Skeletal muscle tissue (tissue), 5 donors: ENCODE data around the gene PPRC1. TPM values are rescaled to one million over a fixed set of nuclear protein-coding genes. Genes with fewer than 3 reads are reported as not detected.
"Not testable (repeated sequence)": the region's sequence is repeated elsewhere in the genome, so short reads cannot be mapped to it uniquely, and the experiment has no call there.

Experiments used
- H3K27ac ChIP-seq: one replicate; pipeline ENCODE4 v1.7.0; 2013; ENCODE audit warnings: mild to moderate bottlenecking, low read depth, low read length, inconsistent platforms
- H3K27me3 ChIP-seq, 3 donors: one replicate each; pipeline ENCODE4 v1.7.0; 2013; ENCODE audit warnings: low read length in 3 of 3; ENCODE audit not compliant: control insufficient read depth in 3 of 3, insufficient read depth in 3 of 3
- H3K36me3 ChIP-seq, 3 donors: one replicate each; pipeline ENCODE4 v1.7.0; 2013; ENCODE audit warnings: low read length in 3 of 3; ENCODE audit not compliant: control insufficient read depth in 3 of 3, insufficient read depth in 3 of 3
- H3K4me1 ChIP-seq, 3 donors: one replicate each; pipeline ENCODE4 v1.7.0; 2013; ENCODE audit warnings: low read length in 3 of 3, mild to moderate bottlenecking in 3 of 3; ENCODE audit not compliant: control insufficient read depth in 3 of 3, insufficient read depth in 3 of 3
- H3K4me3 ChIP-seq, 3 donors: one replicate each; pipeline ENCODE4 v1.7.0; 2013; ENCODE audit warnings: low read length in 3 of 3
- H3K9ac ChIP-seq, 3 donors: one replicate each; pipeline ENCODE4 v1.7.0; 2013; ENCODE audit warnings: low read length in 3 of 3, mild to moderate bottlenecking in 3 of 3, moderate library complexity in 2 of 3, low read depth in 1 of 3
- H3K9me3 ChIP-seq, 3 donors: one replicate each; pipeline ENCODE4 v1.7.0; 2013; ENCODE audit warnings: low read length in 3 of 3; ENCODE audit not compliant: control insufficient read depth in 3 of 3
- small RNA-seq: library from RNA; depleted of rRNA; stranded (forward); fragments of <200 nt; gene quantifications from one replicate; pipeline ENCODE3, GENCODE V24; 2014
- total RNA-seq: library from RNA; depleted of rRNA; stranded (reverse); fragments of >200 nt; gene quantifications from one replicate; pipeline ENCODE4 v1.2.3, GENCODE V29; 2014
- donor health status: Osteomylitis.

PPRC1 gene
- total RNA-seq, 1 donor from 2014 or later = 7.3 TPM

DNA sequence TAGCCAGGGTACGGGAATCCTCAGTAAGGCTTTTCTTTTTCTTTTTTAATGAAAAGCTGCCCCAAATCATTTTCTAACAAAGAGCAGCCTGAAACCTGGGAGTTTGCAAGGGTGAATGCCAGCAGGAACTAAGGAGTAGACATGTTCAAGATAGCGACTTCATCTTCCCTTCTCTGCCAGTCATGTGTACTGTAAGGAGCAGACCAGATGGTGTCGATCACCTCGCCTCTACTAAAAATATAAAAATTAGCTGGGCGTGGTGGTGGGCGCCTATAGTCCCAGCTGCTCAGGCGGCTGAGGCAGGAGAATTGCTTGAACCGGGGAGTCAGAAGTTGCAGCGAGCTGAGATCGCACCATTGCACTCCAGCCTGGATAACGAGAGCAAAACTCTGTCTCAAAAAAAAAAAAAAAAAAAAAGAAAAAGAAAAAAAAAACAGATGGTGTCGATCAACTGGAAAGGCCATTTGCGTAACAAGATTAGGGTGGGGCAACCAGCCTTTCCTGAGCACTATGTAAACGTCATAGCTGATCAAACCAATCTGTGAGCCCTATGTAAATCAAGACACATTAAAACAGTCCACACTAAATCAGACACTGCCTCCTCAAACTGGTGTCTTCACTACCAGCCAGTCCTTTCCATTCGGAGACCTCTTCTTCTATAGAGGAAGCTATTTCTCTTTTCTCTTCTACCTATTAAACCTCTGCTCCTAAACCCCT lies 53.1 kb downstream of the PPRC1 start:
- Histone ChIP-seq H3K9ac (no peak overlapping the region), H3K27ac (no peak overlapping the region), H3K4me1 (no peaks in the 10 kb centered on the region), H3K4me3 (no peak overlapping the region), H3K36me3 (no peaks in the 10 kb centered on the region), H3K27me3 (no peaks in the 10 kb centered on the region), H3K9me3 (no peaks in the 10 kb centered on the region)

DNA sequence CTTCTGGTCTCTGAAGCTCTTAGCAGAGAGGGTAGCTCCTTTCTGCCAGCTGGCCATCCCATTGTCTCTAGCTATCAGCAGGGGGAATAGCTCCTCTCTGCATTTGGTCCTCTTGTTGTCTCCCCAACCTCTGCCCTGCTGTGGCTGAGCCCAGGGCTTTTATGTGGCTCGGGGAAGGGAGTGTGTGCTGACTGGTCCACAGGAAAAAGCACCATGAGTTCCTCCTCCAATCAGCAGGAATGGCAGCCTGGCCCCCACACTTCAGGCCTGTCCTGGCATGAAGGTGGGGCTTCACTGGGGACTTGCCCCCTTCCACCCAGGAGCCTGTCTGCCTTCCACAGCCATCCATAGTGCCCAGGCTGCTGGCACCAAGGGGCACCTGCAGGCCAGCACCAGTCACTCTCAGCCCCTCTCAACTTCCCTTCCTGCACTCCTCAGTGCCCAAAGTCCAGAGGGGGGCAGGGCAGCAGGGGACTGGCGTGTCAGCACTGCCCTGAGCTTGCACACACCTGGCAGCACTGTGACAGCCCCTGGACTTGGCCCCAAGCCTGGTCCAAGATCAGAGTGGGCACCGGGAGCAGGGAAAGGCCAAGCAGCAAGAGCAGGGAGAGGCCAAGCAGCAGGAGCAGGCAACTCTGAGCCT lies 55.6 kb downstream of the PPRC1 start:
- Histone ChIP-seq H3K27ac (no peak overlapping the region), H3K36me3 (no peaks in the 10 kb centered on the region), H3K4me1 (no peaks in the 10 kb centered on the region), H3K4me3 (no peak overlapping the region), H3K27me3 (no peaks in the 10 kb centered on the region), H3K9ac (no peak overlapping the region), H3K9me3 (no peaks in the 10 kb centered on the region)

DNA sequence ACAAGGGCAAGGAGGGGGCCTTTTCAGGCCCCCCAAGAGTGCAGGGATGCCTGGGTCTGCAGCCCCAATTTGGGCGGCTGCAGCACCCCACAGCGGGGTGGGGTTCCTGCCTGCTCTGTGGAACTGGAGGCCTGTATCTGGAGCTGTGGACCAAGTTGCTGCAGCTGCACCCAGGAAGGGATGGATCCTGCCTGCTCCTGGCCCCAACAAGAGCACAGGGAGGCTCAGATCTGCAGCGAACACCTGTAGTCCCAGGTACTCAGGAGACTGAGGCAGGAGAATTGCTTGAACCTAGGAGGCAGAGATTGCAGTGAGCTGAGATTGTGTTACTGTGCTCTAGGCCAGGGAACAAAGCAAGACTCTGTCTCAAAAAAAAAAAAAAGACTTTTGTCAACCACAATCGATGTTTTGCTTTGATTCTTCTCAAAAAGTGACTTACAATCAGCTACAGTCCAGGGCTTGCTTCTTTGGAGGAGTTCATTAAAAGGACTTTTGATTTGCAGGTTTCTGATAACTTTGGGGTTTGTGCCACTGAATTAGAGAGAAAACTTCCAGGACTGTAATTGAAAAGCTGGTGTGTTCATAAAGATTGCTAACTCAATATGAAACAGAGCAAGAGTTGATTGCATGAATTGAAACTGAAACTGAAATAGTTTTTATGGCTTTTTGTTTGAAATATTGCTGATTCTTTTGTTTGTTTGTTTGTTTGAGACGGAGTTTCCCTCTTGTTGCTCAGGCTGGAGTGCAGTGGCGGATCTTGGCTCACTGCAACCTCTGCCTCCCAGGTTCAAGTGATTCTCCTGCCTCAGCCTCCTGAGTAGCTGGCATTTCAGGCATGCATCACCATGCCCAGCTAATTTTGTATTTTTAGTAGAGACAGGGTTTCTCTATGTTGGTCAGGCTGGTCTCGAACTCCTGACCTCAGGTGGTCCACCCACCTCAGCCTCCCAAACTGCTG lies 56.4 kb downstream of the PPRC1 start:
- H3K27me3 ChIP-seq, H3K27ac ChIP-seq, H3K4me3 ChIP-seq: not testable (repeated sequence)

DNA sequence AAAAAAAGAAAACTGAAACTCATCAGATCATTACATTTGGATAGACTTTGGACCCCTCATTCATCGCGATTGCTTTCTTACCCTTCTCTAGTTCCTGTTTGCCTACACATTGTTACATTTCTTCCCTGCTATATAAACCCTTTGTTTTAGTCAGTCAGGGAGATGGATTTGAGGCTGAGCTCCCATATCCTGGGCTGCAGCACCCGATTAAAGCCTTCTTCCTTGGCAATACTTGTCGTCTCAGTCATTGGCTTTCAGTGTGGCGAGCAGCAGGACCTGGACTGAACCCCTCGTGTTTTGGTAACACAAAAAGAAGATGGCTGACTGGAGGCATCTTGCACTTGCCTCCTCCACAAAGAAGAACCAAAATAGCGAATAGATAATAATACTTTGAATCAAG lies 59.1 kb downstream of the PPRC1 start:
- H3K27me3 ChIP-seq = no peaks in the 10 kb centered on the region
- no peaks in the 10 kb centered on the region for H3K9me3 ChIP-seq
- no peak overlapping the region for H3K9ac ChIP-seq
- no peak overlapping the region for H3K27ac ChIP-seq
- H3K4me3 ChIP-seq = no peak overlapping the region
- no peaks in the 10 kb centered on the region for H3K4me1 ChIP-seq
- no peaks in the 10 kb centered on the region for H3K36me3 ChIP-seq

More for the DNA sequence above, 56.4 kb downstream of the PPRC1 start:
- H3K9me3 ChIP-seq, H3K4me1 ChIP-seq, H3K36me3 ChIP-seq, H3K9ac ChIP-seq: not testable (repeated sequence)

DNA sequence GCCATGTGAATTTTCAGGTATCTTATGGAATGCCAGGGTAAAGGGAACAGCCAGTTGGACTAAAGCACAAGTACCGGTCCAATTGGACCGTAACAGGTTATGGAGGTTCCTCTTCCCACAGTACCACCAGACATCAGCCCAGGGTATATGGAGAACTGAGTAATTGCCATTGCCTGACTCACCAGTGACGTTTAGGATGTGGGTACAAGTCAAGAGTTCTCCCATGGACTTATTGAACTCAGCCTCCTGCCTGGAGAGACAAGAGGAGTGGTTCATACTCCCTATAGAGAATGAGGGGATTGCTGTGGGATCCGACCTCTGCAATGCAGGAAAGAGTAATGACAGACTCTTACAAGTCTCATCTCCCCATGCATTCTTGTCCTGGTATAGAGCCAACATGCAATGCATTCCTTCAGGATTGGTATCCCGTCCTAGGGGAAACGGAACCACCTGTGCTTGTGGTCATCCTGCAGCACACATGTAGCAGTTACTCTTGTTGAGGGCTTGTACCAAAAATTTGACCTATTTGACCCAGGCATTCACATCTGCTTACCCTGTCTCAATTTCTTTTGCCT lies 62.5 kb downstream of the PPRC1 start:
- H3K27me3 ChIP-seq = no peaks in the 10 kb centered on the region
- no peaks in the 10 kb centered on the region for H3K9me3 ChIP-seq
- no peak overlapping the region for H3K4me3 ChIP-seq
- no peaks in the 10 kb centered on the region for H3K36me3 ChIP-seq
- no peak overlapping the region for H3K9ac ChIP-seq
- no peak overlapping the region for H3K27ac ChIP-seq
- peaks cover 0 to 4% (median 0%) of the 10 kb centered on the region in 3 donors for H3K4me1 ChIP-seq

DNA sequence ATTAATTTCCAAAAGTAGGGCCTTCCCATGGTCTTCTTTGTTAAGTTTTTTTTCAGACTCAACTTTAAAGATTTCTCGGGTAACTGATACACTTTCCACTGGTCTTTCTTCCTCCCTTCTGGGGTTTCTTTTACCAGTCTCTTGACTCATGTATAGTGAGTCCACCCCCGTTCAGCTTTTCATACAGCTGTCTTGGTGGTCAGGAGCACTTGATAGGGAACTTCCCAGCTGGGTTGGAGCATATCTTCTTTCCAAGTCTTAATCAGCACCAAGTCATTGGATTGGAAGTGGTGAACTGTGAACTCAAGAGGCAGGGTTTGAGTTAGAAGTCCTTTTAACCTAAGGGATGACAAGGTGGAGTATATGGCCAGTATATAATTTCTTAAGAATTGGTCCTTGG lies 64.1 kb downstream of the PPRC1 start:
- no peaks in the 10 kb centered on the region for H3K27me3 ChIP-seq
- no peak overlapping the region for H3K9ac ChIP-seq
- H3K36me3 ChIP-seq = no peaks in the 10 kb centered on the region
- no peaks in the 10 kb centered on the region for H3K9me3 ChIP-seq
- no peak overlapping the region for H3K27ac ChIP-seq
- no peak overlapping the region for H3K4me3 ChIP-seq
- H3K4me1 ChIP-seq = peaks cover 0 to 4% (median 0%) of the 10 kb centered on the region in 3 donors

DNA sequence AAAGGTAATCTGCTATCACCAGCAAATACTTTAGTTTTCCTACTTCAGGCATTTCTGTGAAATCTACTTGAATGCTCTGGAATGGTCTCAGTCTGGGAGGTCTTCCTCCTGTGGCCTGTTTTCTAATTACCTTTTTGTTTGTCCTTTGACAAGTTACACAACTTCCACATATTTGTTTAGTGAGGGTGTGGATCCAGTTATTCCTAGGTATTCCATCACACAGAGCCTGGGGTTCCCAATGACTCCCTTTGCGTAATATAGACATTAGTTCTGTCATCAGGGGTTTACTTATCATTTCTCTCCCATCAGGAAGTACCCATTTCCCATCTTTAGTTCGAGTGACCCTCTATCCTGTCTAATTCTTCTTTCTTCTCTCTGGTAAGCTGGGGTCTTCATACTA lies 65.2 kb downstream of the PPRC1 start:
- Histone ChIP-seq H3K4me1 (peaks cover 0 to 4% (median 0%) of the 10 kb centered on the region in 3 donors), H3K9ac (no peak overlapping the region), H3K36me3 (no peaks in the 10 kb centered on the region), H3K27me3 (no peaks in the 10 kb centered on the region), H3K4me3 (no peak overlapping the region), H3K27ac (no peak overlapping the region), H3K9me3 (no peaks in the 10 kb centered on the region)

Small RNA genes lying within 50 kb of the gene (small RNA-seq; reads per million reads assigned to genes)
- not detected for gene AL500527.1
- gene AL500527.2 = not detected

Other genes with a start within 250 kb of the PPRC1 start
- gene ARMH3, start 76.9 kb upstream of the PPRC1 start, total RNA-seq = 13.0 TPM
- 16.7 TPM for gene HPS6, start 67.7 kb upstream of the PPRC1 start, total RNA-seq
- gene LDB1, start 12.7 kb upstream of the PPRC1 start, total RNA-seq = 29.2 TPM
- gene NOLC1, start 19.3 kb downstream of the PPRC1 start, total RNA-seq = 26.6 TPM
- not detected for gene ELOVL3, start 93.3 kb downstream of the PPRC1 start, total RNA-seq
- 4.2 TPM for gene PITX3, start 108.5 kb downstream of the PPRC1 start, total RNA-seq
- gene GBF1, start 112.5 kb downstream of the PPRC1 start, total RNA-seq = 17.7 TPM